Measurements from ENCODE around the gene PDE2A.

Gene PDE2A

GRCh38 chr11:72695354-72695753 is 21.1 kb upstream of the PDE2A start:
- POLR2A ChIA-PET (ENCODE audit: low non-redundant PET) = no interaction called here
- TF ChIP-seq CTCF (conservative IDR thresholded peaks at IDR 0.05; ENCODE audit: low read depth) = no peak
- CTCF ChIA-PET = interaction anchor here (0.7 to 1.2 kb wide), 2 partner anchors 260 to 282 kb away, joined by 3 to 4 read pairs; no protein-coding TSS in a partner anchor
- H3K27ac ChIP-seq = no peak overlapping the region
- DNase-seq (ENCODE audit: low spot score) = no peak

- POLR2A ChIA-PET (ENCODE audit: low non-redundant PET) = no interaction called here
These were observed 19.2 kb upstream of the PDE2A start for GRCh38 chr11:72693271-72693968.

GRCh38 chr11:72692498-72693237 is 18.4 kb upstream of the PDE2A start:
- no peak for TF ChIP-seq CTCF (conservative IDR thresholded peaks at IDR 0.05; ENCODE audit: low read depth)
- CTCF ChIA-PET = interaction anchor here (0.6 to 0.9 kb wide), 3 partner anchors 8 to 279 kb away, joined by 3 to 4 read pairs (median 3); no protein-coding TSS in a partner anchor
- H3K27ac ChIP-seq = no peak overlapping the region
- no peak for DNase-seq (ENCODE audit: low spot score)
- POLR2A ChIA-PET (ENCODE audit: low non-redundant PET) = no interaction called here

More at GRCh38 chr11:72693271-72693968, 19.2 kb upstream of the PDE2A start:
- no peak overlapping the region for H3K27ac ChIP-seq
- no peak for TF ChIP-seq CTCF (conservative IDR thresholded peaks at IDR 0.05; ENCODE audit: low read depth)
- DNase-seq (ENCODE audit: low spot score) = no peak
- CTCF ChIA-PET = interaction anchor here (0.6 to 0.9 kb wide), 3 partner anchors 8 to 280 kb away, joined by 3 to 4 read pairs (median 3); no protein-coding TSS in a partner anchor

- peak overlapping the region; percentile 4; the same call in 1 of the 2 replicates for H3K27ac ChIP-seq
- ChIA-PET POLR2A (ENCODE audit: low non-redundant PET) (no interaction called here), CTCF (no interaction called here)
- no peak for TF ChIP-seq CTCF (conservative IDR thresholded peaks at IDR 0.05; ENCODE audit: low read depth)
- no peak for DNase-seq (ENCODE audit: low spot score)
These were observed 15.9 kb upstream of the PDE2A start for GRCh38 chr11:72690166-72690565.

- H3K27ac ChIP-seq = peak overlapping the region; percentile 4; the same call in 1 of the 2 replicates
- ChIA-PET CTCF (interaction anchor here (0.6 kb wide), 1 partner anchor 217 kb away, joined by 4 read pairs; no protein-coding TSS in a partner anchor), POLR2A (ENCODE audit: low non-redundant PET) (no interaction called here)
- TF ChIP-seq CTCF (conservative IDR thresholded peaks at IDR 0.05; ENCODE audit: low read depth) = no peak
- DNase-seq (ENCODE audit: low spot score) = no peak
These were observed 14.7 kb upstream of the PDE2A start for GRCh38 chr11:72688929-72689328.

- H3K27ac ChIP-seq = no peak overlapping the region
- ChIA-PET POLR2A (ENCODE audit: low non-redundant PET) (no interaction called here), CTCF (no interaction called here)
- no peak for DNase-seq (ENCODE audit: low spot score)
- no peak for TF ChIP-seq CTCF (conservative IDR thresholded peaks at IDR 0.05; ENCODE audit: low read depth)
These were observed 14.3 kb upstream of the PDE2A start for GRCh38 chr11:72688486-72688885.
